Central memory CD4-positive, alpha-beta T cell (primary cell): ENCODE data around the gene KCNK1.

ENCODE experiments used
- DNase-seq: peaks from one replicate; pipeline ENCODE4 v3.0.0; 2022
- total RNA-seq, 3 experiments: gene quantifications; one replicate each; lab custom pipeline; 2026; lab: John Stamatoyannopoulos, UW

KCNK1 gene
- 0 to 12.7 (median 0.39) reads per million in 3 experiments for total RNA-seq

DNA sequence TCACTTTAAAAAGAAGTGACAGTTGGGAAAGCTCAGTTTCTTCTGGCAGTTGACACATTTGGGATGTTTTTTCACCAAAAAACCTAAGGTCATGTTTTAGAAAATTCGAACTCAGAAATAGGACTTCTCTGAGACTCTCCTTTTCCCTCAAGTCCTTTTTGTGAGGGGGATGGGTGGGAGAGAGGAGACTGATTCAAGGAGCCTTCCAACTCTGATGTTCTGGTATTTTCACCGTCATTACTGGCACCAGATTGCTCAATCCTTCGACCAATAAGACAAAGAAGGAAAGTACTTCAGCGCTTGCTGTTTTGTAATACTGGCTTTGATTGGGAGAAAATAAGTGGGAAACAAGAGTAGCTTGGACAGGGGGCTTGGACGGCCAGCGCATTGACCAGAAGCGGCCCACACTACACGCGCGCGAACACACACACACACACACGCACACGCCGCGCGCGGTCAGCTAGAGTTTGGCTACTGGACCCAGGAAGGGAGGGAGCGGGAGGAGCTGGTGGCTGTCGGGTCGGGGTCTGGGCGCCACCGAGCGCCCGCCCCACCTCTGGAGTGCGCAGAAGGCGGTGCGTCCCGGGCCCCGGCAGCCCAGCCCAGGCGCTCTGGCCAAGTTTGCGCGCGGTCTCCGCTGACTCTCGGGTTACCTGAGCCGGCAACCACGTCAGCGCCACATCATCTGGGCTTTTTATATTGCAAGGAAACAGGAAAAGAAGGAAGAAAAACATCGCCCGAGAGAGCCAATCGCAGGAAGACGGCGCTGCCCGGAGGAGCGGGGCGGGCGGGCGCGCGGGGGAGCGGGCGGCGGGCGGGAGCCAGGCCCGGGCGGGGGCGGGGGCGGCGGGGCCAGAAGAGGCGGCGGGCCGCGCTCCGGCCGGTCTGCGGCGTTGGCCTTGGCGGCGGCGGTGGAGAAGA lies at the start of gene KCNK1:
Gene KCNK1 (plus strand): TSS at position 855 of the 921 bp plus-strand sequence. CDS start 66 bp downstream, at position 921.
- no peak for DNase-seq

DNA sequence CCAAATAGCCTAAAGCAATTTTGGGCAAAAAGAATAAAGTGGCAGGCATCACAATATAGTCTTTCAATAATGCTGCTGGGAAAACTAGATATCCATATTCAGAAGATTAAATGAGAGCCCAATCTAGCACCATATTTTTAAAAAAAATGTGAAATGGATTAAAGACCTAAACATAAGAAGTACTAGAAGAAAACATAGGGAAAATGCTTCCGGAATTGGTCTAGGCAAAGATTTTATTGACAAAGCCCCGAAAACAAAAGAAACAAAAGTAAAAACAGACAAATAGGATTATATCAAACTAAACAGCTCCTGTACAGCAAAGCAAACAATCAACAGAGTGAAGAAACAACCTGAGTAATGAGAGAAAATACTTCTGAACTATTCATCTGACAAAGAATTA lies 48.6 kb upstream of the KCNK1 start:
- no peak for DNase-seq

DNA sequence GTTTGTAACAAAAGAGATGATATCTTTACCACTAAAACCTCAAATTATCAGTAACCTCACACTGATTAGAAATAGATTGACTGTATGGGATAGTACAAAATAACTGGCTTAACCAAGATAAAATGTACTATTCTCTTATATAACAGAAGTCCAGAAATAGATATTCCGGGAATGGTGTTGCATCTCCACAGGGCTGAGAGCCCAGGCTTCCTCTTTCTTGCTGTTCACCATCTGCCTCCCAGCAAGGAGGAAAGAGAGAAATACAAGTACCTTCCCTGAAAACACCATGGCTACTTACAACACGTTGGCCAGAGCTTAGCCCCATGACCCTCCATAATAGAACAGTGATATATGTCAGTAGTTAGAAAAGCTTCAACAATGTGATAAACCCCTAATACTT lies 47.0 kb upstream of the KCNK1 start:
- DNase-seq, result no peak

DNA sequence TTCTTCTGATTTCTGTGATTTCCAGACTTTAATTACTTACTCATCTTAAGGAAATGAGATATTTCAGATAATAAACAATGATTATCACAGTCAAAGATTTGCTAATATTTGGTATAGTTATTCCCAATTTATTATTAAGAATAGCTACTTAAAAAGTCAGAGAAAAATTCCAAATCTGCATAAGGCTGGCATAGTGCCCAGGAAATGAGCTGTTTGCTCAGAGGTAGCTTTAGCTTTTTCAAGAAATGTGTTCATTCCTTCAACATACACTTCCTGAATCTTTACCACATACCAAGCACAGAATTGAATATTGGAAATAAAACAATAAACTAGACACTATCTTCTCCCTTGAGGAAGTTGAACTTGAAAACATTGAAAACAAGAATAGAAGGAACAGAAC lies 44.3 kb upstream of the KCNK1 start:
- DNase-seq, result no peak

DNA sequence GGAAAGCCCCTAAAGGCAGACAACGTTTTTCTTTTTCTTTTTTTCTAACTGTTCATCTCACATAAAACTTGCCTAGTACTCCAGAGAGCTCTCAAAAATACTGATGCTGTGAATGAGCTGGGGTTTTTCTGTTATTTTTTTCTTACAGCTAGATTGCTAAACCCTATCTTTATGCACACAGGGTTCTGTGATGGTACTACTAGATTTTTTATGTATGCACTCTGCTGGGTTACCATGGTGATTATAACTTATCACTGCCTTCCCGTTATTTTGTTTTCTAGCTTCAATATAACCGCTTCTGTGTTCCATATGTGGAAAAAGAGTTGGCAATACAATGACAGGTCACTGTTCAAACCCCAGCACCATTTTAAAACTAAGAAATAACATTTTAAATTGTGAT lies 43.7 kb upstream of the KCNK1 start:
- DNase-seq, result no peak

DNA sequence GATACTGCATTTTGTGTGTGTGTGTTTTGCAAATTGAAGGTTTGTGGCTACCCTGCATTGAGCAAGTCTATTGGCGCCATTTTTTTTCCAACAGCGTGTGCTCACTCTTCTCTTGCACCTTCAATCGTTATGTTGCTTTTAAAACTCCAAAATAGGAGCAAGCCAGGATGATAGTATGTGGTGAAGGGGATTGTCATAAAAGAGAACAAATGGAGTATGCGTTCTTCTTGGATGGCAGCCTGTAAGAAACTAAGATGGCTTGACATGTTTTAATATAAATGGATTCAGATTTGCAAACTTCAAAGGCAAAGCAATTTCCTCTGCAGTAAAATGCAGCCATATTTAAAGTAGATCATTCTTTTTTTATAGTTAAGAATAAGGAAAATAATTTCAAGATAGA lies 43.2 kb upstream of the KCNK1 start:
- DNase-seq, result no peak

DNA sequence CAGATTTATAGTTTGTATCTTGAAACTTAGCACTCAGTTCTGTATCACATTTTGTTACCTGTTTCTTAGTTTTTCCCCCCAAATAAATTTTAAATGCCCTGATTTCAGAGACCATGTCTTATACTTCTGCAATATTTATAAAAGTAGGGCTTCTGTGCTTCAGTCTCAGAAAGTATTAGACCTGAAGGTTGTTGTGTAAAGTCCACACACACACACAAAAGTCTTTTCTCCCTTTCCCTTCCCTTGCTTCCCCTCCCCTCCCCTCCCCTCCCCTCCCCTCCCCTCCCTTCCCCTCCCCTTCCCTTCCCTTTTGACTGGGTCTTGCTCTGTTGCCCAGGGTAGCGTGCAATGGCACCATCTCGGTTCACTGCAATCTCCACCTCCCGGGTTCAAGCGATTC lies 41.0 kb upstream of the KCNK1 start:
- DNase-seq, result no peak

DNA sequence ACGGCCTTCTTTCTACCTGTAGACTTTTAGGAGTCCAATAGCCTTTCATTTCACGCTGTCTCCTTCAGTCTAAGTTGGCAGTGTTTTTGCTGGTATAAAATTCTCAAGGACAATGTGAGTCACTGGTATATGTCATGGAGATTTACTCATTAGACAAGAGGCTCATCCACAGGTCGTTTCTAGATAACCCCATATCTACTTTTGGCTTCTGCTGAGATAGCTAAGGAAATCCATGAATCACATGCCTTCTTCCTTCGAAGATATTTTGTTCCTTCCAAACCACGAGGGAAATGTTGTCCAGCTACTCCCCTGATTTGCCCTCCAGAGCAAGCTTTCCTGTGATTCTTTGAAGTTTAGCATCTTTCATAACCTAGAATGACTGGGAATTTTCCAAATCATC lies 38.5 kb upstream of the KCNK1 start:
- DNase-seq, result no peak

DNA sequence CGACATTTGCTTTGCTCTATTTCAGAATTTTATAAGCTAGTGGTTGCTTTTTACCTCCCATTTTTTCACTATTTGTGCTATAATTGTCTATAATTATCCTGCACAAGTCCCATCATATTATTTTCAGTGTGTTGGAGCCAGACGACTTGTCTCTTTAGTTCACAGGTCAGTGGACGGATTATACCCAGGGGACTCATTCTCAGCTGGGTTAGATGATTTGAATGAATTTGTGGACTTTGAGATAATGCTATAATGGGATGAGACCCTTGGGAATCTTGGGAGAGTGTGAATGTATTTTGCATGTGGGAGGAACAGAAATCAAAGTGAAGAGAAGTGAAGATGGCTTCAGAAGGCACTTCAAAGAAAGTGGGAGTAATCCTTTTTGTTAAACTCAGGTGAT lies 31.5 kb upstream of the KCNK1 start:
- no peak for DNase-seq

DNA sequence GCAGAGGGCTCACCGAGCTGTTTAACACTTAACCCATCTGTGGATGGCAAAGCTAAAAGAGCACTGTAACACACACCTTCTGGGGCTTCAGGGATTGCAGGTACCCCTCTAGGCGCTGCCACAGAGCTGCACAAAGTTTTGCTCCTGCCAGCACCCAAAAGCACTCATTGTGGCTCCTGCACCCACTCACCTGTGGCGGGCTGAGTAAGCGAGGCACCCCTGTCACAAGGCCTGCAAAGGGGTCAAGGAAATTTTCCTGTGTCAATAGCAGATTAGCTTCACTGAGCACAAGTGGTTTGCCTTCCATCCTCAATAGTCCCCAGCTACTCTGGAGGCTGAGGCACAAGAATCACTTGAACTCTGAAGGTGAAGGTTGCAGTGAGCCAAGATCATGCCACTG lies 29.5 kb upstream of the KCNK1 start:
- no peak for DNase-seq

DNA sequence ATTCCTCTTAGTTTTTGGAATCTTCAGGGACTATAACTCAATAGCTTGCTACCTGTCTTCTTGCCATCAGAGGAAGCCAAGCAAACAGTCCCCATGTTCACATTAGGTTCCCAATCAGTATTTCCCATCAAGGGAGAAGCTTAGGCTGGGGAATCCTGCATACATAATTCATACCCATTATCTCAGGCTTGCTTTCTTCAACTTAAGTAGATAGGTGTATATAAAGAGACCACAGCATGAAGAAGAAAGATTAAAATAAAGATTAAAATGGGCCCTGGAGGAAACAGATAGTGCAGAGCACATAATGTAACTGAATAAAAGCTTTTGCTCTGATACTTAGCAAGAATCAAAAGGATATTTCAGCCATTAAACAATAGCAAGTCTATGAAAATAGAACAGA lies 29.0 kb upstream of the KCNK1 start:
- DNase-seq, result no peak

DNA sequence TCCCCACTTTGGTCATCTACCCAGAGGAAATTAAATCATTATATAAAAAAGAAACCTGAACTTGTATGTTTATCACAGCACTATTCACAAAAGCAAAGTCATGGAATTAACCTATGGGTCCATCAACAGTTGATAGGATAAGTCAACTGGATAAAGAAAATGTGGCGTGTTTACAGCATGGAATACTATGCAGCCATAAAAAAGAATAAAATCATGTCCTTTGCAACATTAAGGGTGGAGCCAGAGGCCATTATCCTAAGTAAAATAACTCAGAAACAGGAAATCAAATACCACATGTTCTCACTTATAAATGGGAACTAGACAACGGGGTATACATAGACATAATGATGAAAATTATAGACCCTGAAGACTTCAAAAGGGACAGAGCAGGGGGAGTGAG lies 27.6 kb upstream of the KCNK1 start:
- no peak for DNase-seq

DNA sequence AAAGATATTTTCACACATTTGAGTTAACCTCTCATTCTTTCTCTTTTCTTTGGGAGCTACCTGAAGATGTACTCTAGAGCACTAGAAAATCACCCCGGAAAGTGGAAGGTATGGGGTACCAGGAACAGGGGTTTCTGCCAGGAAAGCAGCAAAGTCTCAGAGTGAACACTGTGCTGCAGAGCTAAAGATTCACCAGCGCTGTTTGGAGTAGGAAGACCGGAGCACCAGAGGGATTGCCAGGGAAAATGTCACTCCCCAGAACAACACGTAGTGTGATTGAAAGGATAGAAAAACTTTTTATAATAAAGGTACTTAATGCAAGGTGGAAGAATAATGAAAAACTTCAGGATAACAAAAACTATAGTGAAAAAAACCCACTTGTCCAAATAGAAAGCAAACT lies 26.7 kb upstream of the KCNK1 start:
- DNase-seq, result no peak

DNA sequence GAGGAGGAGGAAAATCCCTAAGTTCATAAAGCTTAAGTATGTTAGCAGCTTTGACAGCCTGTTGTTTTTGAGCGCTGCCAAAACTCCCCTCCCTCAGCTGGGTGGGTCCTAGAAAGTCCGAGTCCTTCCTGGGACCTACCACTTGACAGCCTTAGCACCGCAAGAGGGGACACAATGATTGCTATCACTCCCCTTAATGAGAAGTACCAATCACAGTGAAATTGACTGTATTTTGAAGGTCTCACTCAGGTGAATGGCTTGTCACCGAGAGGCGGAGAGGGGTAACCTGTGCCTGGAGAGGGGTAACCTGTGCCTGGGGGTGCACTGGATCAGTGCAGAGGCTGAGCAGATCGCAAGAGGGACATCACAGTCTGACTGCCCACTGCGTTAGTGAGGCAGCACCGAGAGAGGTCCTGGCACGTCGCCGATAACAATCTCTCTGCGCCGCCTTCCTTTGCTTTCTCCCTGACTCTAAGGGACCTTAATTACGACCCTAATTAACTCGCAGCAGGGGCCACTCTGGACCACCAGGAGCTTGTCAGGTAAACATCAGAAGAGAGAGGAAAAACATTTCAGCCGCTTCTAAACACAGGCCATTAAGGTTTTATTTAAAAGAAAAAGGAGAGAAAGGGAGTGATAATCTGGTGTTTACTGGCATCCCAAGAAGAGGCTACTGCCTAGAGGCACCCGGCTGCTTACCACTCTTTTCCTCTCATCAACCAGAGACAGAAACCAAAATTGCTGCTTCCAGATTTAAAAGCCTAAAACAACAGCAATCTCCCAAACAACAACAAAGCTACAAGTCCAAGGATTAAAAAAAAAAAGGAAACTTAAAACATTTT lies 25.7 kb upstream of the KCNK1 start:
- no peak for DNase-seq

DNA sequence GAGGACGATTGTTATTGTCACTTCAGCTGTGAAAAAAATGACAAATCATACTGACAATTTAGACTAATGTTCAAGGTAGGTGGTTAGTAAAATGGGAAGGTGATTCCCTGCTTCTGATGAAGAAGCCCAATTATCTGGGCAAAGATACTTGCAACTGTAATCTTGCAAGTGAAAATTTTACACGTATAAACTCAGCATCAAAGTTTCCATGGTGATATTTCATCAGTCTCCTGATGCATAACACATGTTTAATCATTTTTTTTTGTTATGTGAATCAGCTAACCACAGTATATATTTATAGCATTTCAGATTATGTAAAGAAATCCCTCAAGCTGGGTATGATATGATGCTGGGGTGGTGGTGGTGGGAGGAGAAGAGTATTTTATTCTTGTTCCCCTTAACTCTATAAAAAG lies 16.4 kb upstream of the KCNK1 start:
- DNase-seq, result no peak

DNA sequence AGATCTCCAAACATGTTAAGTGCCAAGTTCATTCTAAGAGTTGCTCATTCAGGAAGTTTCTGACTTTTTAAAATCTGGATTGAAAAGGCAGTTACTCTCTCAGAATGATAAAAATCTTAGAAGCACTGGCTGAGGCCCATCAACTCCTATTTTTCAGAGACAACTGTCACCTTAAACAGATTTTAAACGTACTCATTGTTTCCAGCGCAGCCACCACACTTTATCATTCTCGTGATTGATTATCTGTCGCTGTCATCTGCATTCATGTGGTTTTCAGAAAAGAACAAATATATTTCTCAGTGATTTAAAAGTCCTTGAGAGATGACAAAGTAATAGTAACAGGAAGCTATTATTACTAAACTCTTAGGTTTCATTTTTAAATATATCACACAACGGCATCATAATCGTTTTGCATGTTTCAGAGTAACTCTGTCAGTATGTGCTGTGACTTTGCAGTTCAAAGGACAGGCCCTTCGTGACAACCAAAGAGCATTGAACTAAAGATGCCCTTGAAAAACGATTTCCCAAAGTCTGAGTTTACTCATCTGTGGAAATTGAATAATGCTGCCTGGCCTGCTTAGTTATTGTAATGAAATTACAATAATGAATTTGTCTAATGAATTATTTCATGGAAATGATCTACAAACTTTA lies 14.9 kb upstream of the KCNK1 start:
- DNase-seq, result no peak

DNA sequence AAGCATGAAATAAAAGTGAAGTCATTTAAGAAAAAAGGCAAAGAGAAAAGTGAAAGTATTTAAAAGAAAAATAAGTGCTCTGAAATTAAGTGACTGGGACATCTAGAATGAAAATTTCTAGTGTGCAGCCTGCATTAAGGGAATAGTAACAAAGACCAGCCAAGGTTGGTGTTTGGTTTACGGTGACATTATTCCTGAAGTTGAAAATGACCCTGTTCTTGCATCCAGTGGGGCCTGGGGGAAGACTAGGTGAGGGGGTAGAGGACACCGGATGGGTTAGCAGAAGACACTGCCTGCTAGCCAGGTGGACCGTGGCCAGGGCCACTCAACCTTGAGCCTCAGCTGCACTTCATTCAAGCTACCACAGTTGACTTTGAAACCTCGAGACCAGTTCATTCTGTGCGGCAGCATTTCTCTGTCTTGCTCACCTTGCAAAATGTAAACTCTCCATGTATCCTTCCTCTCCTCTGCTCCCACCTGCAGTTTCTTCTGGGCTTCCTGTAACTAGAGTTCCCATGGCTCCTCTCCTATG lies 14.3 kb upstream of the KCNK1 start:
- no peak for DNase-seq

DNA sequence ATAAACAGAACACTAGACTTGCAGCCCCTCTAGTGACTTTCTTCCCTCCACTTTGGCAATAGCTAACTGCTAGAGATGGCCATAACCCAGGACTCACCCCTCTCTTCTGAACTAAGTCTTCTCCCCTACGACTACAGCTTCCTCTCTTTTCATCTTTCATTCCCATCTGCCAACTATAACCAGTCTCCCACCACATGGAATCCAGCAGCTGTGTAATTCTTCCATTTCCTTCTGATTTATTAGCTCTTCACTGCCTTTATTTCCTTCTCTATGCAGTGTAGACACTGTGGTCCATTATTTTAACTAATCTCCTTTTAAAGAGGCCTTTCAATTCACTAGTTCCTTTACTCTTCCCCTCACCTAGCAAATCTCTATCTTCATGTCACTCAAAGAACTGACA lies 13.4 kb upstream of the KCNK1 start:
- no peak for DNase-seq

DNA sequence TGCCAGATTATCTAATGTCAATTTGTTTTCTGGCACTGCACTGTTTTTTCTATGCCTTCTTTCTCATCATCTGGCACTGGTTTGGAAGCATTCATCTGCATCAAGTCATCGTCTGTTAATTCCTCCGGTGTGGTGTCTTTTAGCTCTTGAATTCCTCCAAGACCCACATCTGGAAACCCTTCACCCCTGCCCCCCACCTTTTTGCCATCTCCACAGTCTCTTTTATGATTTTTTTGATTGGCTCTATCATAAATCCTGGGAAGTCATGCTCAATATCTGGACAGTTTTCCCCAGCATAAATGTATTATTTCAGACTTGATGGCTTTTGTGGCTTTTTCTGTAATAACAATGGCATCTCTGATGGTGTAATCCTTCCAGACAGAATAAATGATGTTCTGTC lies 10.4 kb upstream of the KCNK1 start:
- DNase-seq, result no peak

DNA sequence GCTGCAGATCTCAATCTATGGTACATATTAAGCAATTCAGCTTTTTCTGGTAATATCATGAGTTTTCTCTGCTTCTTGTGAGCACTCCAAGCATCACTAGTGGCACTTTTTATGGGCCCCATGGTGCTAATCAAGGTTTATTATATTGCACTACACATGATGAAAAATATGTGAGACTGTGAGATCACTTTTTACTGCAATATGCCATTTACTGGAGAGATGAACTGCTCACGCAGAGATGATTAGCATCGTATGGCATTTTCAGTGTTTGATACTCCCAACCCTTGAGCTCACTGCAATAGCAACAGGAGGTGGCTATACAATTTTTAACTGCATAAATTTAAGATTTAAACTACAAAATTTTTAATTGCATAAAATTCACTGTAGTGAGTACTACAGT lies 8.7 kb upstream of the KCNK1 start:
- no peak for DNase-seq

DNA sequence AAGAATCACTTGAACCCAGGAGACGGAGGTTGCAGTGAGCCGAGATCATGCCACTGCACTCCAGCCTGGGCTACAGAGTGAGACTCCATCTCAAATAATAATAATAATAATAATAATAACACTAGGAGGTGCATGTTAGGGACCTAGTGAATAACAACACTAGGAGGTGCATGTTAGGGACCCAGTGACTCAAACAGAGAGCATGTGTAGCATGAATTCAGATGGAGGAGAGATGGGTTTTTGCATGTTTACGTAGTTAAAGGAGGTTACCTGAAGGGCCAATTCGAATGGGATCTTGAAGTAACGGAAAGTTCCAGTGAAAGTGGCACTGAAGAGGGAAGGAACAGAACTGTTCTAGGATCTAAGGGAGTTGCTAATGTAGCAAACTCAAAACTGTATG lies 7.1 kb upstream of the KCNK1 start:
- DNase-seq, result no peak

DNA sequence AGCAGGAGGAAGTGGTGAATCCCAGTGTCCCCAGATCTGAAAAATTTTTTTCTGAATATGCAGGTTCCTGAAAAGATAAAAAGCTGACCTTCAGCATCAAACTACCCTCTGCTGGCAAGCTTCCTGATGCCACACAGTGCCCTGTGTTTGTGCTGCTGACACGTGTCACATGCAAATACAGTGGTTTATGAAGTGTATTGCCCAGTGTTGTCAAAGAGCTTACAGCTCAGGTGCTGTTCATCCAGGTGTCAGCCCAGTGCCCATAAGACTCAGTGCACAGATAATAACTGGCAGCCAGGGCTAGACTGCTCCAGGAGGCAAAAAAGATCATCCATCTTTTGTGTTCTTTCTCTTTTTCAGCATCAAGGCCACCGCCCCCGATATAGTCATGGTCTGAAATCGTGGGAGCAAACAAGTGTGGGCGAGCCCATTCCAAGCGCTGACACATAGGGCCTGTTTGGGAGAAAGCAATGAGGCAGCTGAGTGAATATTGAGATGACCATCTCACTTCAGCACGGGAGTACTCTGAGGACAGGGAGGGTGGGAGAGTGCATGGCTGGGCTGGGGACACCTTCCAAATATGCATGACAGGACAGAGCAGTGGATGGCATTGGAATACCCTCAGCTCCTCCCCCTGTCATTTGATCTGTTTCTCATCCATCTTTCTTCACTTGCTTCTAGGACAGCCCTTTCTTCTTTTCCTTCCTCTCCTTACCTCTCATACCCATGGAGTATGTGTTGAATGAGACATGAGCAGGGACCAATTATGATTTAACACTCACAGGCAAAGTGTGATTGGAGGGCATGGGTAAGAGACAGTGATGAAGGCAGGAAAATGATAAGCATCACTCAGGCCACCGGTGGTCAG lies 6.4 kb upstream of the KCNK1 start:
- no peak for DNase-seq
